Prostate gland (tissue), 2 donors: ENCODE data around the gene VASP.

Experiments
- CTCF ChIP-seq, 4 experiments: fragments of 200-600 bp in 2 of 4; fragments of 450-650 bp in 2 of 4; sonication (generic) in 2 of 4; IDR thresholded peaks; 1 replicate in 3 of 4; 2 replicates in 1 of 4; pipeline ENCODE4 v1.5.1; 2016 to 2019; ENCODE audit warnings: antibody characterized with exemption in 4 of 4, mild to moderate bottlenecking in 2 of 4, moderate library complexity in 2 of 4
- POLR2AphosphoS5 ChIP-seq: sonication (generic); formaldehyde crosslinking; IDR thresholded peaks from one replicate; pipeline ENCODE4 v1.6.1; 2017; ENCODE audit warnings: antibody characterized with exemption

GRCh38 chr19:45560686-45561085 lies 53.4 kb downstream of the VASP start:
- TF ChIP-seq POLR2AphosphoS5 = no peak
- no peak for TF ChIP-seq CTCF (IDR thresholded peaks at IDR 0.05)
